DND-41 (cell line): Measurements from ENCODE around the gene ANK3.

Experiments used
- ATAC-seq: fragments of 200-7000 bp; cut with Tn5 transposase; 3 replicates; pipeline ENCODE4 v1.9.1; 2021; ENCODE audit warnings: low read depth; ENCODE audit not compliant: insufficient read depth
- DNase-seq: peaks from one replicate; pipeline ENCODE4 v3.0.0-alpha.2; 2020
- H2AFZ ChIP-seq: 2 replicates; pipeline ENCODE4 v1.6.0; 2012; ENCODE audit warnings: low read depth, low read length
- H3K27ac ChIP-seq: 2 replicates; pipeline ENCODE4 v1.5.1; 2012; ENCODE audit warnings: low read length, inconsistent platforms
- H3K27me3 ChIP-seq: fragments of 200-600 bp; sonication (generic); 2 replicates; pipeline ENCODE4 v1.6.0; 2012; ENCODE audit warnings: low read length, mild to moderate bottlenecking, inconsistent platforms; ENCODE audit not compliant: insufficient read depth, poor library complexity
- H3K36me3 ChIP-seq: 2 replicates; pipeline ENCODE4 v1.5.1; 2012; ENCODE audit warnings: low read length, inconsistent platforms; ENCODE audit not compliant: insufficient read depth
- H3K4me1 ChIP-seq: 2 replicates; pipeline ENCODE4 v1.5.1; 2012; ENCODE audit warnings: mild to moderate bottlenecking, low read length; ENCODE audit not compliant: insufficient read depth
- H3K4me2 ChIP-seq: 2 replicates; pipeline ENCODE4 v1.6.0; 2012; ENCODE audit warnings: mild to moderate bottlenecking, moderate library complexity, low read length, inconsistent platforms; ENCODE audit not compliant: insufficient read depth
- H3K4me3 ChIP-seq, 2 experiments: fragments of 200-600 bp in 1 of 2; shearing (Covaris generic) in 1 of 2; 2 replicates each; pipeline ENCODE4 v1.5.1; 2012 to 2016; ENCODE audit warnings: inconsistent platforms in 2 of 2, low read length in 2 of 2, mild to moderate bottlenecking in 2 of 2, low read depth in 1 of 2, moderate library complexity in 1 of 2
- H3K79me2 ChIP-seq: 2 replicates; pipeline ENCODE4 v1.6.0; 2012; ENCODE audit warnings: low read length, inconsistent platforms; ENCODE audit not compliant: insufficient read depth
- H3K9ac ChIP-seq: 2 replicates; pipeline ENCODE4 v1.6.0; 2012; ENCODE audit warnings: low read depth, mild to moderate bottlenecking, inconsistent platforms, low read length, moderate library complexity
- H3K9me3 ChIP-seq: 2 replicates; pipeline ENCODE4 v1.5.1; 2012; ENCODE audit warnings: low read length, moderate library complexity, mild to moderate bottlenecking, inconsistent platforms; ENCODE audit not compliant: insufficient read depth, severe bottlenecking
- H4K20me1 ChIP-seq: 2 replicates; pipeline ENCODE4 v1.6.0; 2012; ENCODE audit warnings: low read length; ENCODE audit not compliant: insufficient read depth
- EZH2 ChIP-seq: IDR thresholded peaks from 3 replicates; pipeline ENCODE4 v1.6.1; 2012; ENCODE audit warnings: borderline replicate concordance, low read depth, mild to moderate bottlenecking, moderate library complexity, low read length, inconsistent platforms; ENCODE audit not compliant: severe bottlenecking
- TF ChIP-seq, protein P1 (sequence below): IDR thresholded peaks from 2 replicates; pipeline ENCODE4 v1.5.1; 2012; ENCODE audit warnings: borderline replicate concordance, low read length, moderate library complexity, mild to moderate bottlenecking; ENCODE audit not compliant: poor library complexity, severe bottlenecking; ENCODE audit errors: extremely low read depth

ANK3 gene

DNA sequence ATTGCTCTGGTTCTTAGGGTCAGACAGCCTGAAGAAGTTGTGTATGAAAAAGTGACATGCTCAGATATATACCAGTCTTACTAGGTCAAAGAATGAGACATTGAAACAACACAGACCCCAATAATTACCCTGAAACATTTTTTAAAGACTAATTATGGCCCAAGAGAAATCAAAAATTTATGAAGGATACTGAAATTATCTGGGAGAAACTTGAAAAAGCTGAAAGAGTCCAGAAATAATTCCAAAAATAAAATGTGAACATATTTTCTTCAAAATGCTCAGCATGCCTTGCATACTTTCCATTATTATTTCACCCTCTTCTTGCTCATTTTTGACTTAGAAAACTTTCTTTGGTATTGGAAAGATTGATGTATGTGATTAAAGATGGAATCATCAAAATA lies 284.4 kb downstream of the ANK3 start:
- Histone ChIP-seq H3K36me3 (no peaks in the 10 kb centered on the region), H3K27me3 (no peaks in the 10 kb centered on the region), H3K27ac (no peak overlapping the region), H3K9ac (no peak overlapping the region), H3K4me1 (no peaks in the 10 kb centered on the region), H3K4me2 (no peak overlapping the region), H3K79me2 (no peaks in the 10 kb centered on the region), H3K9me3 (no peaks in the 10 kb centered on the region), H3K4me3 (no peak overlapping the region), H4K20me1 (no peaks in the 10 kb centered on the region), H2AFZ (no peak overlapping the region)
- TF ChIP-seq EZH2 = no peak
- TF ChIP-seq, protein P1, sequence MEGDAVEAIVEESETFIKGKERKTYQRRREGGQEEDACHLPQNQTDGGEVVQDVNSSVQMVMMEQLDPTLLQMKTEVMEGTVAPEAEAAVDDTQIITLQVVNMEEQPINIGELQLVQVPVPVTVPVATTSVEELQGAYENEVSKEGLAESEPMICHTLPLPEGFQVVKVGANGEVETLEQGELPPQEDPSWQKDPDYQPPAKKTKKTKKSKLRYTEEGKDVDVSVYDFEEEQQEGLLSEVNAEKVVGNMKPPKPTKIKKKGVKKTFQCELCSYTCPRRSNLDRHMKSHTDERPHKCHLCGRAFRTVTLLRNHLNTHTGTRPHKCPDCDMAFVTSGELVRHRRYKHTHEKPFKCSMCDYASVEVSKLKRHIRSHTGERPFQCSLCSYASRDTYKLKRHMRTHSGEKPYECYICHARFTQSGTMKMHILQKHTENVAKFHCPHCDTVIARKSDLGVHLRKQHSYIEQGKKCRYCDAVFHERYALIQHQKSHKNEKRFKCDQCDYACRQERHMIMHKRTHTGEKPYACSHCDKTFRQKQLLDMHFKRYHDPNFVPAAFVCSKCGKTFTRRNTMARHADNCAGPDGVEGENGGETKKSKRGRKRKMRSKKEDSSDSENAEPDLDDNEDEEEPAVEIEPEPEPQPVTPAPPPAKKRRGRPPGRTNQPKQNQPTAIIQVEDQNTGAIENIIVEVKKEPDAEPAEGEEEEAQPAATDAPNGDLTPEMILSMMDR = no peak
- no peak for ATAC-seq
- DNase-seq = no peak

DNA sequence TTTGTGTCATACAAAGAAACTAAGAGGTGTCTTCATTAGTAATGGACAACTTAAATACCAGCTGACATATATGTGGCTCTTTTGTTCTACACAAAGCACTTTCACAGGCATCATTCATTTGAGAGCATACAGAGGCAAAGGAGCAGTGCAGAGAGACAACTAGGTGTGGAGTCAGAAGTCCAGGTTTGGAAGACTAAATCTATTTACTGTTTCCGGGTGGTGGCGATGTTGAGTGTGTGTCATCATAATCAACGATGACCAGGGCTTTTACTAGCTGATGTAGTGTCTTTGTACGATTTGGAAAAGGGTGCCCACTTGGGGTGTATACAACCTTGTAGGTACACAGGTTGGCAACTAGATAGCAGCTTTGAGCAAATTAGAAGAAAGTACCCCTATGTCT lies 287.9 kb downstream of the ANK3 start:
- Histone ChIP-seq H3K4me2 (no peak overlapping the region), H3K36me3 (no peaks in the 10 kb centered on the region), H3K9me3 (no peaks in the 10 kb centered on the region), H3K27ac (no peak overlapping the region), H3K4me3 (no peak overlapping the region), H3K9ac (no peak overlapping the region), H3K27me3 (no peaks in the 10 kb centered on the region), H2AFZ (0 out of 2 replicates have a peak overlapping the region, but pooled peaks have one; percentile 25), H4K20me1 (no peaks in the 10 kb centered on the region), H3K79me2 (no peaks in the 10 kb centered on the region), H3K4me1 (no peaks in the 10 kb centered on the region)
- no peak for ATAC-seq
- no peak for DNase-seq
- no peak for TF ChIP-seq EZH2
- TF ChIP-seq, protein P1 = no peak

DNA sequence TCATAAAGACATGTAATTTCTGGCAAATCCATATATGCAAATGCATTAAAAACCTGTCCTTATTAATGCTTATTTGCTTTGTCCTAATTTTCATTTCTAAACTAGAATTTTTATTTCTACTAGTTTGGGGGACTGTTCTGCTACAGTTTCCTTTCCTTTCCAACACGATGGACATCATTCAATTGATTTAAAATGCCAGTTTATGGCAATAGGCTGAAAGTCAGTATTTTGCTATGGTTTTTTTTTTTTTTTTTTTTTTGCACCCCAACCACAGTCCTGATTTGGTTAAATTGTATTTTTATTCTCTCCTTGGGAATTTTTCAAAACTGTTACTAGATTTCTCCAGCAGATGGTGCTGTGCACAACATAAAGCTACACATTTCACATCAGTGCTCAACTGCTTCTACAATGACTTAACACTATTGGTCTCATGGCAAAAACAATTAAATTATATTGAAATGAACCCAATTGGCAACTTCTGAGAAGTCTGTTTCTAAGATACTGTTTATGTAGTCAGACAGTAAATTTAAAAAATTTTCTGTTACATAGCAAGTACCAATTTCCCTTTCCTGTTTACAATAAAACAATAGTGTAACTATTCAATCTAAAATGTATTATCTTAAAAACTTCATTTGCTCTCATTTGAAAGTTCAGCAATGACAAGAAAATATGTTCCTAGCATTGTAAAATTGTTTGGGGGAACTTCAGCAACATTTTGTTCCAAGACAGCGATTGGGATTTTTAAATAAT lies 289.5 kb downstream of the ANK3 start:
- TF ChIP-seq, protein P1 = peak; percentile 63
- no peak for TF ChIP-seq EZH2
- Histone ChIP-seq H3K4me3 (no peak overlapping the region), H3K27me3 (no peaks in the 10 kb centered on the region), H2AFZ (no peak overlapping the region), H3K36me3 (no peaks in the 10 kb centered on the region), H3K4me1 (no peaks in the 10 kb centered on the region), H3K27ac (no peak overlapping the region), H3K4me2 (no peak overlapping the region), H3K9ac (no peak overlapping the region), H4K20me1 (no peaks in the 10 kb centered on the region), H3K9me3 (no peaks in the 10 kb centered on the region), H3K79me2 (no peaks in the 10 kb centered on the region)
- peak; percentile 5 for DNase-seq
- peak; percentile 60; the same call in 2 of the 3 replicates for ATAC-seq
